ENCODE results near the gene FST.

Gene FST

DNA sequence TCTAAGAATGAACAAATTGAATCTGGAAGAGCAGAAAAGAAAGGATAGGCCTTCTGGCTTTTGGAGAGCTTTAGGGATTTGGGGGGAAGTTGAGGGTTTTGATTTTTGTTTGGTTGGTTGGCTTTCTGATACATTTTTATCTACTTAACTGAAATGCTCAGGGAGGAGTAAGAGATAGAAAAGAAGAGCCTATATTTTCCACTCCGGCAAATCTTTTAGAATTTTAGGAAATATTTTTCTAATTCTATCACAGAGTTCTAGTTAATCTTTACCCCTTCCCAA, 25.8 kb upstream of the FST start:
- Histone ChIP-seq H3K36me3 (ENCODE audit: control insufficient read depth in 1 of 2, insufficient read depth in 2 of 2, low read length in 2 of 2) (no peaks in the 10 kb centered on the region), H3K4me1 (ENCODE audit: control insufficient read depth in 1 of 2, insufficient read depth in 2 of 2, low read length in 2 of 2) (no peaks in the 10 kb centered on the region), H3K9ac (ENCODE audit: low read length) (no peak overlapping the region), H3K14ac (ENCODE audit: low read length) (no peak overlapping the region), H4K12ac (ENCODE audit: low read depth, low read length) (no peak overlapping the region), H2AFZ (ENCODE audit: insufficient read depth, low read length, poor library complexity) (no peak overlapping the region), H4K91ac (ENCODE audit: low read depth, low read length) (no peak overlapping the region), H4K8ac (ENCODE audit: low read depth, low read length) (no peak overlapping the region), H3K9me3 (ENCODE audit: insufficient read depth, low read depth, low read length) (no peaks in the 10 kb centered on the region), H2BK12ac (ENCODE audit: low read length) (no peak overlapping the region), H3K79me2 (ENCODE audit: control insufficient read depth, insufficient read depth, low read length, poor library complexity) (no peaks in the 10 kb centered on the region), H3K23ac (ENCODE audit: low read length) (no peak overlapping the region), H2BK5ac (ENCODE audit: low read depth, low read length, poor library complexity) (no peak overlapping the region), H2BK120ac (ENCODE audit: insufficient read depth, low read length, poor library complexity) (no peak overlapping the region), H3K4me3 (ENCODE audit: low read depth, low read length) (no peak overlapping the region), H3K79me1 (ENCODE audit: low read length) (no peaks in the 10 kb centered on the region), H3K27ac (ENCODE audit: low read depth, low read length) (no peak overlapping the region), H2AK5ac (ENCODE audit: low read length) (no peak overlapping the region), H3K18ac (ENCODE audit: low read length) (no peak overlapping the region), H3K4me2 (ENCODE audit: low read length) (no peak overlapping the region), H3K4ac (ENCODE audit: low read depth, low read length) (no peak overlapping the region), H3K27me3 (ENCODE audit: insufficient read depth, low read length) (no peaks in the 10 kb centered on the region)
- DNase-seq = no peak
- no CpG with 5 or more reads among the region's 1 CpG for WGBS (ENCODE audit: extremely low coverage, insufficient coverage, insufficient read length)

GRCh38 chr5:53456366-53456765, 24.1 kb upstream of the FST start:
- no peak overlapping the region for H4K12ac ChIP-seq (ENCODE audit: low read depth, low read length)
- H3K4me1 ChIP-seq (ENCODE audit: control insufficient read depth in 1 of 2, insufficient read depth in 2 of 2, low read length in 2 of 2) = no peaks in the 10 kb centered on the region
- H3K79me2 ChIP-seq (ENCODE audit: control insufficient read depth, insufficient read depth, low read length, poor library complexity) = no peaks in the 10 kb centered on the region
- no peaks in the 10 kb centered on the region for H3K9me3 ChIP-seq (ENCODE audit: insufficient read depth, low read depth, low read length)
- H4K91ac ChIP-seq (ENCODE audit: low read depth, low read length) = no peak overlapping the region
- no peak overlapping the region for H3K4ac ChIP-seq (ENCODE audit: low read depth, low read length)
- no peak overlapping the region for H3K18ac ChIP-seq (ENCODE audit: low read length)
- H4K8ac ChIP-seq (ENCODE audit: low read depth, low read length) = no peak overlapping the region
- no peaks in the 10 kb centered on the region for H3K79me1 ChIP-seq (ENCODE audit: low read length)
- H2AFZ ChIP-seq (ENCODE audit: insufficient read depth, low read length, poor library complexity) = no peak overlapping the region
- WGBS (ENCODE audit: extremely low coverage, insufficient coverage, insufficient read length) = no CpG with 5 or more reads among the region's 2 CpGs
- H3K23ac ChIP-seq (ENCODE audit: low read length) = no peak overlapping the region
- no peak overlapping the region for H3K27ac ChIP-seq (ENCODE audit: low read depth, low read length)
- H3K9ac ChIP-seq (ENCODE audit: low read length) = no peak overlapping the region
- no peak overlapping the region for H3K4me2 ChIP-seq (ENCODE audit: low read length)
- H3K4me3 ChIP-seq (ENCODE audit: low read depth, low read length) = no peak overlapping the region
- H2BK5ac ChIP-seq (ENCODE audit: low read depth, low read length, poor library complexity) = no peak overlapping the region
- no peak overlapping the region for H2BK12ac ChIP-seq (ENCODE audit: low read length)
- no peak overlapping the region for H2BK120ac ChIP-seq (ENCODE audit: insufficient read depth, low read length, poor library complexity)
- no peaks in the 10 kb centered on the region for H3K27me3 ChIP-seq (ENCODE audit: insufficient read depth, low read length)
- H2AK5ac ChIP-seq (ENCODE audit: low read length) = no peak overlapping the region
- no peak overlapping the region for H3K14ac ChIP-seq (ENCODE audit: low read length)
- no peaks in the 10 kb centered on the region for H3K36me3 ChIP-seq (ENCODE audit: control insufficient read depth in 1 of 2, insufficient read depth in 2 of 2, low read length in 2 of 2)
- DNase-seq = no peak

DNA sequence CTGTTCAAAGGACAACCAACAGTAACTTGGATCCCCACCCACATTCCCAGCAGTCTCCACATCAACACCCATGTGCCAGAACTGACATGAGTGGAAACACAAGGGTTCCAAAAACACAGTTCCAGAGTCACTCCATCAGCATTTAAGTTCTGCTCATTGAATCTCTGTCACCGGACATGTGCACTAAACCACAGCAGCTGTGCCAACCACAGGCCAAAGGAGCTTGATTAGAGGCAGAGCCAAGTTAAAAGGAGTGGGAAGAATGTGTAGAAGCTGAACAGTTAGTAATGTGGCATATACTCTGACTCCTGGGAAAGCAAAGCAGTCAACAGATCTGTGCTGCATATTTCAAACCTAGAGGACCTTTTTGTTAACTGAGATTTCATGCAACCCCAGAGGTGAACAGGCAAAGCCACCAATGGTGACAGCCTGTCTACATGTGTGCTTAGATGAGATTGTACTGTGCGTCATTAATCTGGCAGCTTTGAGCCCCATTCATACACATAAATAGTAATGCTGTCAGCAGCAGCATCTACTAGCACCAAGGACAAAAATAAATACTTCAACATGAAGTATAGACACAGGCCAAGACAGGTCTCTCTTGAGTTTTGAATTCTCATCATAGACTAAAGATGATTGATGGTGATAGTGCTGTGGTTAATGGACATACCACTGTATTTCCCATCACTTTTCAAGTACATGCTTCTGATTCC, 16.4 kb upstream of the FST start:
- Histone ChIP-seq H3K9me3 (ENCODE audit: insufficient read depth, low read depth, low read length) (no peaks in the 10 kb centered on the region), H3K27me3 (ENCODE audit: insufficient read depth, low read length) (no peaks in the 10 kb centered on the region), H4K12ac (ENCODE audit: low read depth, low read length) (no peak overlapping the region), H3K18ac (ENCODE audit: low read length) (no peak overlapping the region), H2BK5ac (ENCODE audit: low read depth, low read length, poor library complexity) (no peak overlapping the region), H3K4ac (ENCODE audit: low read depth, low read length) (no peak overlapping the region), H3K79me1 (ENCODE audit: low read length) (peaks cover 4% of the 10 kb centered on the region), H3K4me3 (ENCODE audit: low read depth, low read length) (no peak overlapping the region), H3K79me2 (ENCODE audit: control insufficient read depth, insufficient read depth, low read length, poor library complexity) (no peaks in the 10 kb centered on the region), H3K4me2 (ENCODE audit: low read length) (peak overlapping the region; percentile 32), H2BK120ac (ENCODE audit: insufficient read depth, low read length, poor library complexity) (no peak overlapping the region), H3K4me1 (ENCODE audit: control insufficient read depth in 1 of 2, insufficient read depth in 2 of 2, low read length in 2 of 2) (peaks cover 10 to 17% of the 10 kb centered on the region in 2 experiments), H3K27ac (ENCODE audit: low read depth, low read length) (no peak overlapping the region), H3K9ac (ENCODE audit: low read length) (no peak overlapping the region), H3K23ac (ENCODE audit: low read length) (no peak overlapping the region), H2BK12ac (ENCODE audit: low read length) (no peak overlapping the region), H3K14ac (ENCODE audit: low read length) (peak overlapping the region; percentile 3), H4K8ac (ENCODE audit: low read depth, low read length) (no peak overlapping the region), H2AK5ac (ENCODE audit: low read length) (no peak overlapping the region), H2AFZ (ENCODE audit: insufficient read depth, low read length, poor library complexity) (no peak overlapping the region), H4K91ac (ENCODE audit: low read depth, low read length) (no peak overlapping the region), H3K36me3 (ENCODE audit: control insufficient read depth in 1 of 2, insufficient read depth in 2 of 2, low read length in 2 of 2) (no peaks in the 10 kb centered on the region)
- DNase-seq = no peak
- WGBS (ENCODE audit: extremely low coverage, insufficient coverage, insufficient read length) = no CpG with 5 or more reads among the region's 2 CpGs

DNA sequence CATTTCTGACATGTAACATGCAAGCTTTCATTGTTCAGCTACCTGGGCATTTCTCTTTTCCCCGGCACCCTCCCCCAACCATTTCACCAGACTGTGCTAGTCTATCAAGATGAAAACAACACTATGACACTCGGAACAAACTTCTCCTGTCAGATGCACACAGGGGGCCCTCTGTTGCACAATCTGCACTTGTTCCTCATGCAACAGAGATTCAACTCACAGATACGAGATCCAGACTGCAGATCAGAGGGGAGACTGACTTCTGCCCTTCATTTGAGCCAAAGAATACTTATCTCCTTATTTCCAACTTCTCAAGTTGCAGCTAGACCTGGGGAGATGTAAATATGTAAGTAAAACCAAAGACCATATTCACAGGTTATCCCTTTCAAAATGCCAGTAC, 15.7 kb upstream of the FST start:
- peak overlapping the region; percentile 14 for H2BK5ac ChIP-seq (ENCODE audit: low read depth, low read length, poor library complexity)
- no peak overlapping the region for H2AFZ ChIP-seq (ENCODE audit: insufficient read depth, low read length, poor library complexity)
- peak overlapping the region; percentile 32 for H3K4me2 ChIP-seq (ENCODE audit: low read length)
- no peak overlapping the region for H3K23ac ChIP-seq (ENCODE audit: low read length)
- no peak overlapping the region for H2AK5ac ChIP-seq (ENCODE audit: low read length)
- peaks cover 4% of the 10 kb centered on the region for H3K79me1 ChIP-seq (ENCODE audit: low read length)
- no peak overlapping the region for H3K4ac ChIP-seq (ENCODE audit: low read depth, low read length)
- H2BK120ac ChIP-seq (ENCODE audit: insufficient read depth, low read length, poor library complexity) = no peak overlapping the region
- no CpG with 5 or more reads among the region's 3 CpGs for WGBS (ENCODE audit: extremely low coverage, insufficient coverage, insufficient read length)
- H3K14ac ChIP-seq (ENCODE audit: low read length) = no peak overlapping the region
- no peaks in the 10 kb centered on the region for H3K9me3 ChIP-seq (ENCODE audit: insufficient read depth, low read depth, low read length)
- no peaks in the 10 kb centered on the region for H3K36me3 ChIP-seq (ENCODE audit: control insufficient read depth in 1 of 2, insufficient read depth in 2 of 2, low read length in 2 of 2)
- H3K27ac ChIP-seq (ENCODE audit: low read depth, low read length) = peak overlapping the region; percentile 32
- DNase-seq = peak in 1 of 2 donors; percentile 18
- no peak overlapping the region for H2BK12ac ChIP-seq (ENCODE audit: low read length)
- no peak overlapping the region for H4K91ac ChIP-seq (ENCODE audit: low read depth, low read length)
- H3K79me2 ChIP-seq (ENCODE audit: control insufficient read depth, insufficient read depth, low read length, poor library complexity) = no peaks in the 10 kb centered on the region
- H3K27me3 ChIP-seq (ENCODE audit: insufficient read depth, low read length) = no peaks in the 10 kb centered on the region
- H3K4me3 ChIP-seq (ENCODE audit: low read depth, low read length) = no peak overlapping the region
- peaks cover 10 to 17% of the 10 kb centered on the region in 2 experiments for H3K4me1 ChIP-seq (ENCODE audit: control insufficient read depth in 1 of 2, insufficient read depth in 2 of 2, low read length in 2 of 2)
- H3K18ac ChIP-seq (ENCODE audit: low read length) = no peak overlapping the region
- H4K8ac ChIP-seq (ENCODE audit: low read depth, low read length) = no peak overlapping the region
- no peak overlapping the region for H4K12ac ChIP-seq (ENCODE audit: low read depth, low read length)
- H3K9ac ChIP-seq (ENCODE audit: low read length) = no peak overlapping the region

Data from trophoblast cell (in vitro differentiated cells and primary cell).